ENCODE results near the gene PLTP. TPM values are rescaled to one million over a fixed set of nuclear protein-coding genes. Genes with fewer than 3 reads are reported as not detected.

PLTP gene
- total RNA-seq, 4 donors from 2014 or later, result 37.4 to 114 (median 83.2) TPM

- no peak overlapping the region for H3K4me3 ChIP-seq (ENCODE audit: low read depth, poor library complexity, severe bottlenecking)
- no peak for DNase-seq (ENCODE audit: low spot score in 2 of 2)
- WGBS, 2 donors, result 90 to 94% methylated on average over 3 of the region's 3 CpGs
- intact Hi-C loops (cut with DNase I; ENCODE audit: low total_unique reads), result no loop called here
- TF ChIP-seq POLR2A (IDR thresholded peaks at IDR 0.05), result no peak
- no peak for TF ChIP-seq CTCF (IDR thresholded peaks at IDR 0.05)
Observed at GRCh38 chr20:45940053-45940452, 28.1 kb upstream of the PLTP start.

GRCh38 chr20:45938727-45939438, 26.9 kb upstream of the PLTP start:
- no peak overlapping the region for H3K4me3 ChIP-seq (ENCODE audit: low read depth, poor library complexity, severe bottlenecking)
- WGBS, 2 donors, result 88 to 93% methylated on average over 13 of the region's 13 CpGs
- DNase-seq (ENCODE audit: low spot score in 2 of 2), result no peak
- TF ChIP-seq POLR2A (IDR thresholded peaks at IDR 0.05) (no peak), CTCF (IDR thresholded peaks at IDR 0.05) (no peak)
- intact Hi-C loops (cut with DNase I; ENCODE audit: low total_unique reads), result no loop called here

GRCh38 chr20:45937765-45938164, 25.8 kb upstream of the PLTP start:
- TF ChIP-seq CTCF (IDR thresholded peaks at IDR 0.05) (no peak), POLR2A (IDR thresholded peaks at IDR 0.05) (no peak)
- no peak overlapping the region for H3K4me3 ChIP-seq (ENCODE audit: low read depth, poor library complexity, severe bottlenecking)
- 64 to 71% methylated on average over 2 of the region's 2 CpGs for WGBS, 2 donors
- DNase-seq (ENCODE audit: low spot score in 2 of 2), result no peak
- intact Hi-C loops (cut with DNase I; ENCODE audit: low total_unique reads), result no loop called here

GRCh38 chr20:45935416-45936046, 23.6 kb upstream of the PLTP start:
- H3K4me3 ChIP-seq (ENCODE audit: low read depth, poor library complexity, severe bottlenecking), result peak overlapping the region; percentile 26
- no peak for DNase-seq (ENCODE audit: low spot score in 2 of 2)
- intact Hi-C loops (cut with DNase I; ENCODE audit: low total_unique reads), result no loop called here
- WGBS, 2 donors, result 9% methylated on average over 21 of the region's 21 CpGs
- TF ChIP-seq CTCF (IDR thresholded peaks at IDR 0.05), result no peak
- no peak for TF ChIP-seq POLR2A (IDR thresholded peaks at IDR 0.05)

- DNase-seq (ENCODE audit: low spot score in 2 of 2), result peak; percentile 97 to 99
- 0% methylated on average over 6 to 32 of the region's 102 CpGs for WGBS, 2 donors
- H3K4me3 ChIP-seq (ENCODE audit: low read depth, poor library complexity, severe bottlenecking), result peak within 1 kb of the TSS; percentile 86
- intact Hi-C loops (cut with DNase I; ENCODE audit: low total_unique reads), result no loop called here
- TF ChIP-seq POLR2A (IDR thresholded peaks at IDR 0.05) (peak in 1 of 2 donors; percentile 93), CTCF (IDR thresholded peaks at IDR 0.05) (peak in 1 of 3 donors; percentile 7)
Observed at GRCh38 chr20:45934586-45935415, 22.8 kb upstream of the PLTP start, which contains the start of gene PCIF1. PCIF1 (plus strand) TSS chr20:45934683; CDS start chr20:45939000, 4,317 bp downstream.
